SK-N-SH (cell line): ENCODE results near the gene PIMREG. TPM values are rescaled to one million over a fixed set of nuclear protein-coding genes. Genes with fewer than 3 reads are reported as not detected.

Source experiments
- CTCF ChIA-PET: fragments of 300-600, 350-600 bp; formaldehyde crosslinking; extraction: SDS; loops from one replicate; lab custom pipeline; 2021; lab: Yijun Ruan, JAX
- POLR2A ChIA-PET: fragments of 350-600 bp; sonication (Branson Sonifier 250); formaldehyde crosslinking; extraction: SDS; loops from one replicate; lab custom pipeline; 2020; ENCODE audit warnings: antibody characterized with exemption, inconsistent platforms; lab: Yijun Ruan, JAX
- DNase-seq: peaks from one replicate; pipeline ENCODE4 v3.0.0; 2012
- H2AFZ ChIP-seq: fragments of 200-600 bp; sonication (generic); 2 replicates; pipeline ENCODE4 v1.8.1; 2016; ENCODE audit warnings: antibody characterized with exemption, mild to moderate bottlenecking, low read depth
- H3F3A ChIP-seq: fragments of 200-600 bp; sonication (generic); replicated peaks from 2 replicates; pipeline ENCODE3; 2016; ENCODE audit warnings: antibody characterized with exemption, mild to moderate bottlenecking; ENCODE audit not compliant: insufficient read depth
- H3K27ac ChIP-seq, 2 experiments: fragments of 200-500 bp in 1 of 2; fragments of 200-600 bp in 1 of 2; sonication (Bioruptor generic) in 1 of 2; sonication (generic), shearing (Covaris generic) in 1 of 2; 2 replicates each; pipeline versions ENCODE4 v1.5.1 to v1.6.1; 2014 to 2016; ENCODE audit warnings: low read depth in 2 of 2, inconsistent platforms in 1 of 2, low read length in 1 of 2, mild to moderate bottlenecking in 1 of 2, mixed read lengths in 1 of 2
- H3K27me3 ChIP-seq: fragments of 200-600 bp; sonication (generic), shearing (Covaris generic); 2 replicates; pipeline ENCODE4 v1.6.1; 2016; ENCODE audit warnings: mixed run types; ENCODE audit not compliant: insufficient read depth
- H3K36me3 ChIP-seq, 2 experiments: fragments of 200-500 bp in 1 of 2; fragments of 200-600 bp in 1 of 2; sonication (Bioruptor generic) in 1 of 2; sonication (generic) in 1 of 2; replicated peaks in 1 of 2; 2 replicates each; pipeline versions ENCODE3 to v1.5.1; 2014 to 2016; ENCODE audit warnings: low read length in 1 of 2, mild to moderate bottlenecking in 1 of 2; ENCODE audit not compliant: insufficient read depth in 2 of 2, control insufficient read depth in 1 of 2
- H3K4me1 ChIP-seq, 2 experiments: fragments of 200-500 bp in 1 of 2; fragments of 200-600 bp in 1 of 2; sonication (Bioruptor generic) in 1 of 2; sonication (generic), shearing (Covaris generic) in 1 of 2; 2 replicates each; pipeline versions ENCODE4 v1.5.1 to v1.6.1; 2014 to 2016; ENCODE audit warnings: low read depth in 1 of 2, low read length in 1 of 2, mixed run types in 1 of 2; ENCODE audit not compliant: insufficient read depth in 2 of 2, control insufficient read depth in 1 of 2
- H3K4me2 ChIP-seq: fragments of 200-600 bp; sonication (generic), shearing (Covaris generic); 2 replicates; pipeline ENCODE4 v1.6.1; 2017; ENCODE audit warnings: mixed run types
- H3K4me3 ChIP-seq, 2 experiments: fragments of 200-500 bp in 1 of 2; fragments of 200-600 bp in 1 of 2; sonication (Bioruptor generic) in 1 of 2; sonication (generic), shearing (Covaris generic) in 1 of 2; 2 replicates each; pipeline versions ENCODE4 v1.5.1 to v1.8.1; 2014 to 2016; ENCODE audit warnings: low read depth in 2 of 2, inconsistent platforms in 1 of 2, low read length in 1 of 2, mild to moderate bottlenecking in 1 of 2, mixed read lengths in 1 of 2, moderate library complexity in 1 of 2
- H3K79me2 ChIP-seq: fragments of 200-600 bp; sonication (generic); 2 replicates; pipeline ENCODE4 v1.8.1; 2017; ENCODE audit warnings: mild to moderate bottlenecking; ENCODE audit not compliant: insufficient read depth
- H3K9ac ChIP-seq: fragments of 200-600 bp; sonication (generic); 2 replicates; pipeline ENCODE4 v1.6.1; 2017; ENCODE audit warnings: mixed run types
- H3K9me2 ChIP-seq: fragments of 200-600 bp; sonication (generic); 2 replicates; pipeline ENCODE4 v1.6.1; 2017; ENCODE audit warnings: mixed run types
- H3K9me3 ChIP-seq: fragments of 200-600 bp; sonication (generic); 2 replicates; pipeline ENCODE4 v1.6.1; 2017; ENCODE audit warnings: mixed run types, mild to moderate bottlenecking, moderate library complexity
- H4K20me1 ChIP-seq: fragments of 200-600 bp; sonication (generic); 2 replicates; pipeline ENCODE4 v1.6.1; 2017; ENCODE audit warnings: mild to moderate bottlenecking, mixed run types; ENCODE audit not compliant: insufficient read depth
- CHD2 ChIP-seq: fragments of 150-350 bp; IDR thresholded peaks from 2 replicates; pipeline ENCODE4 v1.6.1; 2018; ENCODE audit warnings: low read length; ENCODE audit not compliant: partially characterized antibody
- ELF1 ChIP-seq: IDR thresholded peaks from 2 replicates; pipeline ENCODE4 v1.4.0; 2012
- EP300 ChIP-seq, 2 experiments: IDR thresholded peaks; 2 replicates each; pipeline versions ENCODE4 v1.4.0 to v1.6.1; 2012; ENCODE audit warnings: borderline replicate concordance in 1 of 2, low read depth in 1 of 2, low read length in 1 of 2
- FOXJ3 ChIP-seq: sonication (generic); formaldehyde crosslinking; IDR thresholded peaks from 2 replicates; pipeline ENCODE4 v1.5.1; 2020; ENCODE audit warnings: mild to moderate bottlenecking, missing genetic modification reagents
- JUND ChIP-seq: IDR thresholded peaks from 2 replicates; pipeline ENCODE4 v1.4.0; 2012
- MEF2A ChIP-seq: IDR thresholded peaks from 2 replicates; pipeline ENCODE4 v1.4.0; 2012; ENCODE audit warnings: low read depth, borderline replicate concordance
- MXI1 ChIP-seq: IDR thresholded peaks from 2 replicates; pipeline ENCODE4 v1.6.1; 2012; ENCODE audit warnings: mild to moderate bottlenecking, low read depth, low read length, improper control_type of control experiment
- NRF1 ChIP-seq: IDR thresholded peaks from 2 replicates; pipeline ENCODE4 v1.6.1; 2012; ENCODE audit warnings: low read depth, mild to moderate bottlenecking, low read length
- POLR2AphosphoS5 ChIP-seq: IDR thresholded peaks from 2 replicates; pipeline ENCODE4 v1.6.1; 2012; ENCODE audit warnings: low read depth, low read length
- RFX5 ChIP-seq: IDR thresholded peaks from 2 replicates; pipeline ENCODE4 v1.6.1; 2012; ENCODE audit warnings: mild to moderate bottlenecking, improper control_type of control experiment, low read length
- SMC3 ChIP-seq: IDR thresholded peaks from 2 replicates; pipeline ENCODE4 v1.6.1; 2012; ENCODE audit warnings: low read depth, low read length, improper control_type of control experiment
- TAF1 ChIP-seq: IDR thresholded peaks from 2 replicates; pipeline ENCODE4 v1.6.1; 2012; ENCODE audit warnings: low read depth, mild to moderate bottlenecking, low read length, moderate library complexity, borderline replicate concordance
- TCF12 ChIP-seq: IDR thresholded peaks from 2 replicates; pipeline ENCODE4 v1.4.0; 2012
- WGBS: methylation state at CpG from one replicate; pipeline ENCODE4 v1.1.6; 2017; ENCODE audit warnings: low lambda C conversion rate; 5-methylcytosine and 5-hydroxymethylcytosine counted together
- polyA plus RNA-seq, 3 experiments: library from polyadenylated mRNA; depleted of rRNA; stranded (reverse); fragments of >200 nt; gene quantifications; 2 replicates each; pipeline ENCODE4 v1.2.3, GENCODE V29; 2012
- TF ChIP-seq, protein P1 (sequence below): IDR thresholded peaks from 2 replicates; pipeline ENCODE4 v1.6.1; 2012; ENCODE audit warnings: mild to moderate bottlenecking, low read depth, low read length, moderate library complexity
- TF ChIP-seq, protein P2 (sequence below): IDR thresholded peaks from 2 replicates; pipeline ENCODE4 v1.4.0; 2012; ENCODE audit warnings: low read depth, borderline replicate concordance
- TF ChIP-seq, protein P3 (sequence below): IDR thresholded peaks from 2 replicates; pipeline ENCODE4 v1.4.0; 2012; ENCODE audit warnings: low read depth

PIMREG gene
- polyA plus RNA-seq, 1 of the 3 experiments (the other 2 are of a cell fraction) = 19.6 TPM

DNA sequence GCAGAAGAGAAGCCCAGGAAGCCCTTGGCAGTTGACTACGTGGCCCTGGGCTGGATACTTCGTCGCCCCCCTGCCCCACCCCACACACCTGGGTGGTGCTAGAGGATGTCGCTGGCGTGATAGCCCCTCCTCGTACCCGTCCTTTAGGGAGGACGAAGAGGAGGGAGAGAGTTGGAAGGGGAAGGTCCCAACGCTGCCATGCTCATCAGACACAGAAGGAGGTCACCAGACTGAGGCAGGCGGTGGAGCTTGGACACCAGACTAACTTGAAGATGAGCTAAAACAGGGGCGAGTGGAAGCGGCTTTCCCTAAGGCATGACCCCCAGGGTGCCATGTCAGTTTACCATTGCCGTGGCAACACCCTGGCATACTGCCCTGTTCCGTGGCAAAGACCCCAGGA lies 20.3 kb upstream of the PIMREG start:
- CTCF ChIA-PET = interaction anchor here (1.1 to 2.3 kb wide), 4 partner anchors 12 to 837 kb away, joined by 3 to 13 read pairs (median 6); partner anchors contain the start of gene AIPL1

DNA sequence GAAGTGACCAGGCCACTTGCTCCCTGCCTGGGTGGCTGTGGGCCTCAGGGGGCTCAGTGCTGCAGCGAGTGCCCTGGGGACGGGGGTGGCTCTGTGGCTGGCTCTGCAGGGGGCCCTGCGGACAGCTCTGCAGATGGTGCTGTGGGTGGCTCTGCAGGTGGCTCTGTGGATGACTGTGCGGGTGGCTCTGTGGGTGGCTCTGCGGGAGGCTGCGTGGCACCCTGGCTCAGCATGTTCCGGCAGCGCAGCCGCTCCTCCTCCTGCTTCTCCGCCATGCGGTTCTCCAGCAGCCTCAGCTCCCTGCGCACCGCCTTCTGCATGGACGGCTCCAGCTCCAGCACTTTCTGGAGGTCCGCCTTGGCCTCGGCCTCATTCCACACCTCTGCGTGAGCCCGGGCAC lies 18.8 kb upstream of the PIMREG start:
- Histone ChIP-seq H3K4me1 (no peaks in the 10 kb centered on the region), H3K27ac (no peak overlapping the region), H3K4me2 (no peak overlapping the region), H4K20me1 (no peaks in the 10 kb centered on the region), H3K79me2 (no peaks in the 10 kb centered on the region), H3F3A (no peaks in the 10 kb centered on the region), H3K36me3 (no peaks in the 10 kb centered on the region), H3K9ac (no peak overlapping the region), H3K9me3 (no peaks in the 10 kb centered on the region), H3K4me3 (no peak overlapping the region), H3K9me2 (no peaks in the 10 kb centered on the region), H2AFZ (no peak overlapping the region), H3K27me3 (peaks cover 25% of the 10 kb centered on the region)
- CTCF ChIA-PET = interaction anchor here (1.0 to 2.3 kb wide), 2 partner anchors 11 to 833 kb away, joined by 3 to 13 read pairs; partner anchors contain the start of gene AIPL1
- TF ChIP-seq CHD2 = no peak
- TF ChIP-seq, protein P1, sequence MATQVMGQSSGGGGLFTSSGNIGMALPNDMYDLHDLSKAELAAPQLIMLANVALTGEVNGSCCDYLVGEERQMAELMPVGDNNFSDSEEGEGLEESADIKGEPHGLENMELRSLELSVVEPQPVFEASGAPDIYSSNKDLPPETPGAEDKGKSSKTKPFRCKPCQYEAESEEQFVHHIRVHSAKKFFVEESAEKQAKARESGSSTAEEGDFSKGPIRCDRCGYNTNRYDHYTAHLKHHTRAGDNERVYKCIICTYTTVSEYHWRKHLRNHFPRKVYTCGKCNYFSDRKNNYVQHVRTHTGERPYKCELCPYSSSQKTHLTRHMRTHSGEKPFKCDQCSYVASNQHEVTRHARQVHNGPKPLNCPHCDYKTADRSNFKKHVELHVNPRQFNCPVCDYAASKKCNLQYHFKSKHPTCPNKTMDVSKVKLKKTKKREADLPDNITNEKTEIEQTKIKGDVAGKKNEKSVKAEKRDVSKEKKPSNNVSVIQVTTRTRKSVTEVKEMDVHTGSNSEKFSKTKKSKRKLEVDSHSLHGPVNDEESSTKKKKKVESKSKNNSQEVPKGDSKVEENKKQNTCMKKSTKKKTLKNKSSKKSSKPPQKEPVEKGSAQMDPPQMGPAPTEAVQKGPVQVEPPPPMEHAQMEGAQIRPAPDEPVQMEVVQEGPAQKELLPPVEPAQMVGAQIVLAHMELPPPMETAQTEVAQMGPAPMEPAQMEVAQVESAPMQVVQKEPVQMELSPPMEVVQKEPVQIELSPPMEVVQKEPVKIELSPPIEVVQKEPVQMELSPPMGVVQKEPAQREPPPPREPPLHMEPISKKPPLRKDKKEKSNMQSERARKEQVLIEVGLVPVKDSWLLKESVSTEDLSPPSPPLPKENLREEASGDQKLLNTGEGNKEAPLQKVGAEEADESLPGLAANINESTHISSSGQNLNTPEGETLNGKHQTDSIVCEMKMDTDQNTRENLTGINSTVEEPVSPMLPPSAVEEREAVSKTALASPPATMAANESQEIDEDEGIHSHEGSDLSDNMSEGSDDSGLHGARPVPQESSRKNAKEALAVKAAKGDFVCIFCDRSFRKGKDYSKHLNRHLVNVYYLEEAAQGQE = no peak
- POLR2A ChIA-PET = no interaction called here
- WGBS = 47% methylated on average over 18 of the region's 18 CpGs
- DNase-seq = no peak

More for the DNA sequence above, 20.3 kb upstream of the PIMREG start:
- H3K36me3 ChIP-seq = no peaks in the 10 kb centered on the region
- H3K4me3 ChIP-seq = no peak overlapping the region
- POLR2A ChIA-PET = no interaction called here
- no peak overlapping the region for H3K9ac ChIP-seq
- no peak overlapping the region for H3K4me2 ChIP-seq
- H3F3A ChIP-seq = no peaks in the 10 kb centered on the region
- no peak overlapping the region for H3K27ac ChIP-seq
- DNase-seq = no peak
- H3K9me3 ChIP-seq = no peaks in the 10 kb centered on the region
- TF ChIP-seq CHD2 = no peak
- TF ChIP-seq MEF2A = no peak
- TF ChIP-seq, protein P2, sequence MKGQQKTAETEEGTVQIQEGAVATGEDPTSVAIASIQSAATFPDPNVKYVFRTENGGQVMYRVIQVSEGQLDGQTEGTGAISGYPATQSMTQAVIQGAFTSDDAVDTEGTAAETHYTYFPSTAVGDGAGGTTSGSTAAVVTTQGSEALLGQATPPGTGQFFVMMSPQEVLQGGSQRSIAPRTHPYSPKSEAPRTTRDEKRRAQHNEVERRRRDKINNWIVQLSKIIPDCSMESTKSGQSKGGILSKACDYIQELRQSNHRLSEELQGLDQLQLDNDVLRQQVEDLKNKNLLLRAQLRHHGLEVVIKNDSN = no peak
- no peak for TF ChIP-seq FOXJ3 (CRISPR knock-in tag)
- TF ChIP-seq SMC3 = no peak
- TF ChIP-seq, protein P3, sequence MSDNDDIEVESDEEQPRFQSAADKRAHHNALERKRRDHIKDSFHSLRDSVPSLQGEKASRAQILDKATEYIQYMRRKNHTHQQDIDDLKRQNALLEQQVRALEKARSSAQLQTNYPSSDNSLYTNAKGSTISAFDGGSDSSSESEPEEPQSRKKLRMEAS = no peak
- no peak for TF ChIP-seq ELF1
- TF ChIP-seq NRF1 = no peak
- TF ChIP-seq TAF1 = no peak
- no peak for TF ChIP-seq POLR2AphosphoS5
- no peak for TF ChIP-seq EP300 (IDR thresholded peaks at IDR 0.05; ENCODE audit: borderline replicate concordance in 1 of 2, low read depth in 1 of 2, low read length in 1 of 2)
- TF ChIP-seq MXI1 = no peak
- no peak for TF ChIP-seq TCF12
- no peak for TF ChIP-seq RFX5
- TF ChIP-seq, protein P1 = no peak
- TF ChIP-seq JUND = no peak
- H3K79me2 ChIP-seq = no peaks in the 10 kb centered on the region
- no peaks in the 10 kb centered on the region for H3K9me2 ChIP-seq
- 37% methylated on average over 8 of the region's 14 CpGs for WGBS
- H3K4me1 ChIP-seq = no peaks in the 10 kb centered on the region
- H2AFZ ChIP-seq = no peak overlapping the region
- peaks cover 37% of the 10 kb centered on the region for H3K27me3 ChIP-seq
- H4K20me1 ChIP-seq = no peaks in the 10 kb centered on the region
